Measurements from ENCODE around the gene LAMTOR5.

Gene LAMTOR5

DNA sequence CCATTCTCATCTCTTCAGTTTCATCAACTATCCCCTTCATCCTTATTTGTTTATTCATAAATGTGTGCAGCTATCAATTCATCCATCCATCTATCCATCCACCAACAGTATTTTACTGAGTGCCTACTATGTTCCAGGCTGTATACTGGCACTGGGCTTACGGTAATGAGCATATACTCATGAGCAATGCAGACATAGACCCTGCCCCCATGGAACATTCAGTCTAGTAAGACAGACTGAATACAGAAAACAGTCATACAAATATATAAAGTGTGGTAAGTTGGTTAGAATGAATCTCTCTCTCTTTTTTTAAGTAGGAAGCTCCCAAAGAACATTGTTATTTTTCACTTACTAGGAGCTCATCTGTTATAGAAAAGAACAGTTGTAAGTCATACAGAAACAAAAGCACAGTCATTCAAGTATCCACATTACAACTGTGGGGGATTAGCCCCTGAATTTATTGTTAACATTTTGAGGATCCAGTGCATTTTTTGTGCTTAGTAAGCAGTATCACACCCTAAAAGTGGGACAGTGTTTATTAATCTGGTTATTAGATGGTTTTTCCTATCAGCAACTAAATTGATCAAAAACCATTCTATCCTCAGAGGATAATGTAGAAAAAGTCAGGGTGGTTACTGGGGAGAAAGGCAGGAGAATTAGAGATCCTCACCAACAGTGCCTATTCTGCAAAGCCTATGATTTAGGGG, 20.3 kb downstream of the LAMTOR5 start:
- no peak for DNase-seq (ENCODE audit: low read depth, low spot score)

- no peak for DNase-seq (ENCODE audit: low read depth, low spot score)
Observed at GRCh38 chr1:110385369-110385768, 22.1 kb downstream of the LAMTOR5 start.

- DNase-seq (ENCODE audit: low read depth, low spot score), result no peak
Observed at GRCh38 chr1:110384581-110385321, 22.7 kb downstream of the LAMTOR5 start.

DNA sequence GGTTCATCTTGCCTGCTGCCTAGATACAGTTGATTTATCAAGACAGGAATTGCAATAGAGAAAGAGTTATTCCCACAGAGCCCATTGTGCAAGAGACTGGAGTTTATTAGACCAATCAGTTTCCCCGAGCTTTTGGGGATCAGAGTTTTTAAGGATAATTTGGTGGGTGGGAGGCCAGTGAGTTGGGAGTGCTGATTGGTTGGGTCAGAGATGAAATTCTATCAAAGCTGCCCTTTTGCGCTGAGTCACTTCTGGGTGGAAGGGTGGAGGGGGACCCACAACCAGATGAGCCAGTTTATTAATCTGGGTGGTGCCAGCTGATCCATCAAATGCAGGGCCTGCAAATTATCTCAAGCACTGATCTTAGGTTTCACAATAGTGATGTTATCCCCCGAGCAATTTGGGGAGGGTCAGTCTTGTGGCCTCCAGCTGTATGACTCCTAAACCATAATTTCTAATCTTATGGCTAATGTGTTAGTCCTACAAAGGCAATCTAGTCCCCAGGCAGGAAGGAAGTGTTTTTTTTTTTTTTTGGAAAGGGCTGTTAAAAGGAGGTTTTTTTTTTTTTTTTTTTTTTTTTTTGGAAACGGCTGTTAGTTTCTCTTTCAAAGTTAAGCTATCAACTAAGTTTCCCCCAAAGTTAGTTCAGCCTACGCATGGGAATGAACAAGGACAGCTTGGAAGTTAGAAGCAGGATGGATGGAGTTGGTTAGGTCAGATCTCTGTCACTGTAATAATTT, 24.1 kb downstream of the LAMTOR5 start:
- no peak for DNase-seq (ENCODE audit: low read depth, low spot score)

- DNase-seq (ENCODE audit: low read depth, low spot score), result no peak
Observed at GRCh38 chr1:110380672-110381283, 26.7 kb downstream of the LAMTOR5 start.

DNA sequence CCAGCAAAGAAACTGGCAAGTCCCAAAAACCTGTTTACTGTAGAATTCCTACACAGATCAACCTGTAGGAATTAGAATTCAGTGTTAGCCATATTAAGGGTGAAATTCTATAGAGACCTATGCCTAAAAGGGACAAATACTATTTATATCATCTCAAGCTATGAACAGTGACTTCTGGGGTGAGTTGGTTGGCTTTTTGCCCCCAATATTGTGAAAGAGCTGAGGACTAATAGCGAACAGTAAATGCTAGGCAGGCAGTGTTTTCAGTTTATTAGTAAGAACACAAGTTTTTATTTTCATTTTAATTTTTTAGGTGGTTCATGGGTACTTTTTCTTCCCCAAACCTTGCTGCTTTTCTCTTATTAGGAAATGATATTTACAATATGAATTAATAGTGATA, 32.0 kb downstream of the LAMTOR5 start:
- no peak for DNase-seq (ENCODE audit: low read depth, low spot score)

- DNase-seq (ENCODE audit: low read depth, low spot score), result no peak
Observed at GRCh38 chr1:110370827-110371226, 36.7 kb downstream of the LAMTOR5 start.

DNA sequence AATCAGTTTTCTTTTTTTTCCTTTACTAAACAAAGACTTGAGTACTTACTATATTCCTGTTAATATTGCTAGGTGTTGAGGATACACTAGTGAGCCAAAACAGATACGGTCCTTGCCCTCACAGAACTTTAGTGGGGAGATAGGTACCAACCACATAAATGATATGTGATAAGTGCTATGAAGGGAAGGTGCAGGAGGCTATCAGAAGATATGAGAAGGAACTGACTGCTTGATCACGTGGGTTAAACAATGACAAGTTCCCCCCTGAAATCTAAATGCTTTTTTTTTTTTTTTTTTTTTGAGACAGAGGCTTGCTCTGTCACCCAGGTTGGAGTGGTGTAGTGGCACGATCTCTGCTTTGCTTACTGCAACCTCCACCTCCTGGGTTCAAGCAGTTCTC, 43.3 kb downstream of the LAMTOR5 start:
- DNase-seq (ENCODE audit: low read depth, low spot score), result no peak

GRCh38 chr1:110361856-110362255, 45.6 kb downstream of the LAMTOR5 start:
- no peak for DNase-seq (ENCODE audit: low read depth, low spot score)

DNA sequence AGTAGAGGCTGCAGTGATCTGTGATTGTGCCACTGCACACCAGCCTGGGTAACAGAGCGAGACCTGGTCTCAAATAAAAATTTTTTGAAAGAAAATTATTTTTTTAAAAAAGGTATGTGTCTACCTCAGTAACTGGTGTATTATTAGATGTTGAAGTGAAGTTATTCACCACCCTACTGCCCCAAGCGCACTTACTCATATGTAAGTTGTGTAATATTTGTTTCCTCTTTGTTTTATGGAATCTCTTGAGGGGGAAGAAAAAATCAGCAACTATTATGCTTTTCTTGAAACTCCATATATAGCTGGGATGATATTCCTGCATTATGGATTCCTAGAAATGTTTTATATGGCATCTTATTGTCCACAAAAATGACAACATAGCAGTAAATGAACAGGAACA, 47.1 kb downstream of the LAMTOR5 start:
- no peak for DNase-seq (ENCODE audit: low read depth, low spot score)

GRCh38 chr1:110356379-110356778, 51.1 kb downstream of the LAMTOR5 start:
- DNase-seq (ENCODE audit: low read depth, low spot score), result no peak

DNA sequence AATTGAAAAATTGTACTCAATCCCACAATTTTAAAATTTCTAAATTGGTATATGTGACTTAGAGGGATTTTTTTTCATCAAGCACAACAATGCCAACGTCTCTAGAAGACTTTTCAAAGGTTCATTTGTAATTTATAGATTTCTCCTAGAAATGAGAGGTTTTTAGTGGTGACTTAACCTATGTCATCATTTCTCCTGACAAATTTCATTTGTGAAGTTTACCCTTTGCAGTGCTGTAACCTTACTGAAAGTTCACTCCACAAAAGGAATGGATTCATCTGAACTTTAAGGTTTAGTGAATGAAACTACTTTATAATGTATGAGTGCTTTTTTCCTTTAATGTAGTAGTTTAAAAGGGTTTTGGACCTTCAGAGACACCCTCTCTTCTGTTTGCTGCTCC, 52.2 kb downstream of the LAMTOR5 start:
- no peak for DNase-seq (ENCODE audit: low read depth, low spot score)

All from ELF-1 (cell line).